ENCODE results near the gene FAM118A. TPM values are rescaled to one million over a fixed set of nuclear protein-coding genes. Genes with fewer than 3 reads are reported as not detected.

FAM118A gene
- total and polyA plus RNA-seq, 9 of the 15 experiments (the other 6 are each of a cell fraction or from before 2014, with no cell fraction given): 17.0 to 223 (median 59.4) TPM

GRCh38 chr22:45263463-45264269 is 46.1 kb upstream of the FAM118A start (continued):
- TF ChIP-seq, protein P1, sequence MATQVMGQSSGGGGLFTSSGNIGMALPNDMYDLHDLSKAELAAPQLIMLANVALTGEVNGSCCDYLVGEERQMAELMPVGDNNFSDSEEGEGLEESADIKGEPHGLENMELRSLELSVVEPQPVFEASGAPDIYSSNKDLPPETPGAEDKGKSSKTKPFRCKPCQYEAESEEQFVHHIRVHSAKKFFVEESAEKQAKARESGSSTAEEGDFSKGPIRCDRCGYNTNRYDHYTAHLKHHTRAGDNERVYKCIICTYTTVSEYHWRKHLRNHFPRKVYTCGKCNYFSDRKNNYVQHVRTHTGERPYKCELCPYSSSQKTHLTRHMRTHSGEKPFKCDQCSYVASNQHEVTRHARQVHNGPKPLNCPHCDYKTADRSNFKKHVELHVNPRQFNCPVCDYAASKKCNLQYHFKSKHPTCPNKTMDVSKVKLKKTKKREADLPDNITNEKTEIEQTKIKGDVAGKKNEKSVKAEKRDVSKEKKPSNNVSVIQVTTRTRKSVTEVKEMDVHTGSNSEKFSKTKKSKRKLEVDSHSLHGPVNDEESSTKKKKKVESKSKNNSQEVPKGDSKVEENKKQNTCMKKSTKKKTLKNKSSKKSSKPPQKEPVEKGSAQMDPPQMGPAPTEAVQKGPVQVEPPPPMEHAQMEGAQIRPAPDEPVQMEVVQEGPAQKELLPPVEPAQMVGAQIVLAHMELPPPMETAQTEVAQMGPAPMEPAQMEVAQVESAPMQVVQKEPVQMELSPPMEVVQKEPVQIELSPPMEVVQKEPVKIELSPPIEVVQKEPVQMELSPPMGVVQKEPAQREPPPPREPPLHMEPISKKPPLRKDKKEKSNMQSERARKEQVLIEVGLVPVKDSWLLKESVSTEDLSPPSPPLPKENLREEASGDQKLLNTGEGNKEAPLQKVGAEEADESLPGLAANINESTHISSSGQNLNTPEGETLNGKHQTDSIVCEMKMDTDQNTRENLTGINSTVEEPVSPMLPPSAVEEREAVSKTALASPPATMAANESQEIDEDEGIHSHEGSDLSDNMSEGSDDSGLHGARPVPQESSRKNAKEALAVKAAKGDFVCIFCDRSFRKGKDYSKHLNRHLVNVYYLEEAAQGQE (IDR thresholded peaks at IDR 0.05; ENCODE audit: borderline replicate concordance): peak; percentile 69; the same call in 1 of the 2 replicates
- TF ChIP-seq, protein P1 (CRISPR knock-in tag; IDR thresholded peaks at IDR 0.05; ENCODE audit: low read depth): no peak
- TF ChIP-seq RAD51 (IDR thresholded peaks at IDR 0.05; ENCODE audit: borderline replicate concordance, low read depth): peak; percentile 67; the same call in 1 of the 2 replicates
- TF ChIP-seq ID3 (CRISPR knock-in tag; IDR thresholded peaks at IDR 0.05): no peak
- TF ChIP-seq ID3 (tag; IDR thresholded peaks at IDR 0.05): no peak
- no peak for TF ChIP-seq ZNF232 (CRISPR knock-in tag; IDR thresholded peaks at IDR 0.05)
- no peak for TF ChIP-seq POLR2G (IDR thresholded peaks at IDR 0.05; ENCODE audit: low read depth, low read length)
- TF ChIP-seq HNRNPH1 (optimal IDR thresholded peaks at IDR 0.05; ENCODE audit: low read depth, low read length): no peak
- TF ChIP-seq BHLHE40 (IDR thresholded peaks at IDR 0.05; ENCODE audit: low read length): peak; percentile 80
- TF ChIP-seq HDGF (IDR thresholded peaks at IDR 0.05): no peak
- peak; percentile 76 for TF ChIP-seq SPI1 (IDR thresholded peaks at IDR 0.05; ENCODE audit: borderline replicate concordance, low read depth, low read length)
- TF ChIP-seq, protein P2, sequence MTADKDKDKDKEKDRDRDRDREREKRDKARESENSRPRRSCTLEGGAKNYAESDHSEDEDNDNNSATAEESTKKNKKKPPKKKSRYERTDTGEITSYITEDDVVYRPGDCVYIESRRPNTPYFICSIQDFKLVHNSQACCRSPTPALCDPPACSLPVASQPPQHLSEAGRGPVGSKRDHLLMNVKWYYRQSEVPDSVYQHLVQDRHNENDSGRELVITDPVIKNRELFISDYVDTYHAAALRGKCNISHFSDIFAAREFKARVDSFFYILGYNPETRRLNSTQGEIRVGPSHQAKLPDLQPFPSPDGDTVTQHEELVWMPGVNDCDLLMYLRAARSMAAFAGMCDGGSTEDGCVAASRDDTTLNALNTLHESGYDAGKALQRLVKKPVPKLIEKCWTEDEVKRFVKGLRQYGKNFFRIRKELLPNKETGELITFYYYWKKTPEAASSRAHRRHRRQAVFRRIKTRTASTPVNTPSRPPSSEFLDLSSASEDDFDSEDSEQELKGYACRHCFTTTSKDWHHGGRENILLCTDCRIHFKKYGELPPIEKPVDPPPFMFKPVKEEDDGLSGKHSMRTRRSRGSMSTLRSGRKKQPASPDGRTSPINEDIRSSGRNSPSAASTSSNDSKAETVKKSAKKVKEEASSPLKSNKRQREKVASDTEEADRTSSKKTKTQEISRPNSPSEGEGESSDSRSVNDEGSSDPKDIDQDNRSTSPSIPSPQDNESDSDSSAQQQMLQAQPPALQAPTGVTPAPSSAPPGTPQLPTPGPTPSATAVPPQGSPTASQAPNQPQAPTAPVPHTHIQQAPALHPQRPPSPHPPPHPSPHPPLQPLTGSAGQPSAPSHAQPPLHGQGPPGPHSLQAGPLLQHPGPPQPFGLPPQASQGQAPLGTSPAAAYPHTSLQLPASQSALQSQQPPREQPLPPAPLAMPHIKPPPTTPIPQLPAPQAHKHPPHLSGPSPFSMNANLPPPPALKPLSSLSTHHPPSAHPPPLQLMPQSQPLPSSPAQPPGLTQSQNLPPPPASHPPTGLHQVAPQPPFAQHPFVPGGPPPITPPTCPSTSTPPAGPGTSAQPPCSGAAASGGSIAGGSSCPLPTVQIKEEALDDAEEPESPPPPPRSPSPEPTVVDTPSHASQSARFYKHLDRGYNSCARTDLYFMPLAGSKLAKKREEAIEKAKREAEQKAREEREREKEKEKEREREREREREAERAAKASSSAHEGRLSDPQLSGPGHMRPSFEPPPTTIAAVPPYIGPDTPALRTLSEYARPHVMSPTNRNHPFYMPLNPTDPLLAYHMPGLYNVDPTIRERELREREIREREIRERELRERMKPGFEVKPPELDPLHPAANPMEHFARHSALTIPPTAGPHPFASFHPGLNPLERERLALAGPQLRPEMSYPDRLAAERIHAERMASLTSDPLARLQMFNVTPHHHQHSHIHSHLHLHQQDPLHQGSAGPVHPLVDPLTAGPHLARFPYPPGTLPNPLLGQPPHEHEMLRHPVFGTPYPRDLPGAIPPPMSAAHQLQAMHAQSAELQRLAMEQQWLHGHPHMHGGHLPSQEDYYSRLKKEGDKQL (CRISPR knock-in tag; IDR thresholded peaks at IDR 0.05; ENCODE audit: borderline replicate concordance): no peak
- no peak for TF ChIP-seq ZNF24 (IDR thresholded peaks at IDR 0.05)
- no peak for TF ChIP-seq SLC30A9 (CRISPR knock-in tag; IDR thresholded peaks at IDR 0.05)
- TF ChIP-seq ZC3H11A (IDR thresholded peaks at IDR 0.05; ENCODE audit: low read depth, low read length): no peak

All from K562 (cell line).